ENCODE measurements around the gene MYO5A.

- TF ChIP-seq CTCF (tag by site-specific recombination; IDR thresholded peaks at IDR 0.05) (no peak), ZNF704 (tag by site-specific recombination; IDR thresholded peaks at IDR 0.05) (no peak), ZEB2 (tag by site-specific recombination; IDR thresholded peaks at IDR 0.05) (no peak), ZBTB7A (tag by site-specific recombination; IDR thresholded peaks at IDR 0.05; ENCODE audit: low read depth) (no peak), REST (tag by site-specific recombination; IDR thresholded peaks at IDR 0.05) (no peak), ZNF561 (tag by site-specific recombination; IDR thresholded peaks at IDR 0.05; ENCODE audit: borderline replicate concordance) (no peak), GLI2 (tag by site-specific recombination; IDR thresholded peaks at IDR 0.05; ENCODE audit: borderline replicate concordance, low read depth) (no peak), ZNF133 (tag by site-specific recombination; IDR thresholded peaks at IDR 0.05) (no peak), ZNF114 (tag by site-specific recombination; IDR thresholded peaks at IDR 0.05) (no peak)
Measured at GRCh38 chr15:52502608-52503007, 26.1 kb downstream of the MYO5A start.

Measured in HEK293 (cell line).